HuH-7.5 (cell line): ENCODE data around the gene LRRC37A3.
"Not testable (repeated sequence)": the region's sequence is repeated elsewhere in the genome, so short reads cannot be mapped to it uniquely, and the experiment has no call there.

Experiments
- DNase-seq: peaks from one replicate; pipeline ENCODE4 v3.0.0; 2011; ENCODE audit warnings: low spot score

LRRC37A3 gene

DNA sequence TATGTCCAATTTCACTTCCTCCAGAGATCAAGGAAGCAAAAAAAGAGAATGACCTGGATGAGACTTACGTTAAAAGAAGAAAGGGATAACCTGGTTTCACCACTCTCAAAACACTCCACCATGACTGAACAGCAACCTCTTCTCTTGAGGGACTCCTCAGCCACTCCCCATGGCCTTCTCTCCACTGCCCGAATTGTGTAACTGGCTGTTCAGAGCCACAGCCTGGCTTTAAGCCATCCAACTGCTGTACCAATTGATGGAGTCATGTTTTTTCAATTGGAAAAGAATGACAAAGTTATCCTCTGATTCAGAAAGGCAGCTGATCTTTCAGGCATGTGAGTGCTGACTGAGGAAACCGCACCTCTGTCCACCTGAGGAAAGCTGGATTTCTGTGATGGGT is 85.2 kb downstream of the LRRC37A3 start:
- DNase-seq: not testable (repeated sequence)

DNA sequence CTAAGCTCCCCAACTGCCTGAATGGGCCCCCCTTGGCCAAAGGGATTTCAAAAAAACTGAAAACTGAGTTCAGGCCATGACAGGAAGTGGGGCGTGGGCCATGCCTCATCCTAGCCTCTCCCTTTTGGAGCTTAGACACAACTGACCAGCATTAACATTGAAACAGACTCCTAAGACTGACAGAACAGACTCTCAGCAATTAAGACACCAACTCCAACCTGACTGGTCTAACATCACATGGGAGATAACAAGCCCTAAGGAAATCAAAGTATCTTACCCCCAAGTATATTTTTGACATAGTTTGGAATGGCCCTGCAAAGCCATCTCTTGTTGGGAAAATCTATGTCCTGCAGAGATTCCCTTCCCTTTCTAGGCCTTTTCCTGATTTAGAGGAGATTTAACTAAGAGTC is 88.6 kb downstream of the LRRC37A3 start:
- not testable (repeated sequence) for DNase-seq

DNA sequence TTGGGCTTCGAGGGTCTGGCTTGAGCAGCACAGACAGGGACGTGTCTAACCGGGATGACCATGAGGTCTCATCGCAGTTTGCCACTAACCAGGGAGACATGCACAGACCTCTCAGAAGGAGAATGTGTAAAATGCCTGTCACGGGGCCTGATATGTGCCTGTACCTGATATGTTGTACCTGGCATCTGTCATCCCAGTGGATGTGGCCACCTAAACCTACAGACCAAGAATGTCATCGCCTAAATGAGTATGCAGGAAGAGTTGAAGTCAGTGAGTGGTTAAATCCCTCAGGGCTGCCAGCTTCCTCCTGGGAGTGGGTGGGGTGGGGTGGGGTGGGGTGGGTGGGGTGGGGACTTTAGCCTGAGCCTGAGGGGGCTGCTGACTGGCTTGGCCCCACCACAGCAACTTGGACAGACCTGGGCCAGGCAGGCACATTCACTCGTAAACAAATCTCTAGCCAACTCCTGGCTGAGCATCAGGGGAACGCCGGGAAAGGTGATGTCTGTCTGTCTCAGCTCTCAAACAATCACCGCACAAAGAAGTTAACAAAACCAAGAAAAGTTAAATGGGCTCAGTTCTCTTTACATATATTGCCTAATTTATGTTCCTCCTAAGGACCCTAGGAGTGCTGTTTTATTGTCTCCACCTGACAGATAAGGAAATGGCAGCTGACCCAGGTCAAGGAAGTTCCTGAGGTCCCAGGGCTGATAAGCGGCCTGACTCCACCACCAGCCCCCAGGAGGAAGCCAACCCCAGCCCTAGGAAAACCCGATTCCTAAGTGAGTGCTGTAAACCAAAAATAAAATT is 89.3 kb downstream of the LRRC37A3 start:
- not testable (repeated sequence) for DNase-seq

DNA sequence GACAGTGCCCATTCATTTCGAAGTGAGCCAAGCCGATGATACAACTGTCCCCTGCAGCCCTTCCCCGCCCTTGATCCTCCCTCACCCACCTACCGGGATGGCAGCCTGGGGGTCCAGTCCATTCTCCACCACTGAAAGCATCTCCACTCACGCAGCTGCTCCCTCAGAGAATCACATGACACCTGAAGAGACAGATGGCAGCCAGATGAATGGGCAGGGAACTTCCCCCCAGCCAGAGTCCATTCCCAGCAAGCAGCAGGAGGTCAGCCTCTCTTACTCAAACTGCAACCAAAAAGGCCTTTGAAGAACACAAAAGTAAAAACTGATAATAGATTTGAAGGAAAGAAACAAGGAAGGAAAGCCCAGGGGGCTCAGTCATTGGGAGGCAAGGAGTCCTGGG is 90.2 kb downstream of the LRRC37A3 start:
- not testable (repeated sequence) for DNase-seq

DNA sequence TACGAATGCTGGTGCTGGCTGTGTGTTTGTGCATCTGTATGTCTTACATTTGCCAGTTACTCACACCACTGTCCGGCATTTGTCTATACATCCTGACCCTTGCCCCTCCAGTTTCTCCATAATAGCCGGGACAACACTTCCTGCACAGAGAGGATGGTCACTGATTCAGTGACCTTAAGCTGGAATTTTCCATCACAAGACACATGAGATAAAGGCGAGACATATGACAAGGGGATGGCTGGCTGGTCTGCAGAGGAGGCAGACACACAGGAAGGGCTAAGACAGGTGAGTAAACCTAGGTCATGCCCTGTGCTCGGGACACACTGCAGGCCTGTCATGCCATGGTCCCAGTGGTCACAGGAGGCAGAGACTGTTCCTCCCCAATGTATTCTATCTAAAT is 100.4 kb downstream of the LRRC37A3 start:
- DNase-seq: not testable (repeated sequence)

DNA sequence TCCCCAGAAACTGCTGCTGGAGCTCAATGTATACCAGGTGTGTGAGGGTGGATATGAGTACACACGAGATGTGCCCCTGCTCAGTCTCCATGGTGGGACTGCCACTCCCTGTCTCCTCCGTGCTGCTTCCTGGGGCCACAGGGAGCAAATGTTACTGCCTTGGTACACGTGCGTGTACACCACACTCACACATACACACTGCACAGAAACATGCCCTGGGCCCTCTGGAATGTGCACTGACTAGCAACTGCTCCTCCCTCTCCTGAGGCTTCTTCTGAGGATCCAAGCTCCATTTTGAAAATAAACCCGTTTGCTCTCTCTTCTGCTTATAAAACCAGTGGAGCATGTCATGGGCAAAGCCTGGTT is 103.5 kb downstream of the LRRC37A3 start:
- not testable (repeated sequence) for DNase-seq

DNA sequence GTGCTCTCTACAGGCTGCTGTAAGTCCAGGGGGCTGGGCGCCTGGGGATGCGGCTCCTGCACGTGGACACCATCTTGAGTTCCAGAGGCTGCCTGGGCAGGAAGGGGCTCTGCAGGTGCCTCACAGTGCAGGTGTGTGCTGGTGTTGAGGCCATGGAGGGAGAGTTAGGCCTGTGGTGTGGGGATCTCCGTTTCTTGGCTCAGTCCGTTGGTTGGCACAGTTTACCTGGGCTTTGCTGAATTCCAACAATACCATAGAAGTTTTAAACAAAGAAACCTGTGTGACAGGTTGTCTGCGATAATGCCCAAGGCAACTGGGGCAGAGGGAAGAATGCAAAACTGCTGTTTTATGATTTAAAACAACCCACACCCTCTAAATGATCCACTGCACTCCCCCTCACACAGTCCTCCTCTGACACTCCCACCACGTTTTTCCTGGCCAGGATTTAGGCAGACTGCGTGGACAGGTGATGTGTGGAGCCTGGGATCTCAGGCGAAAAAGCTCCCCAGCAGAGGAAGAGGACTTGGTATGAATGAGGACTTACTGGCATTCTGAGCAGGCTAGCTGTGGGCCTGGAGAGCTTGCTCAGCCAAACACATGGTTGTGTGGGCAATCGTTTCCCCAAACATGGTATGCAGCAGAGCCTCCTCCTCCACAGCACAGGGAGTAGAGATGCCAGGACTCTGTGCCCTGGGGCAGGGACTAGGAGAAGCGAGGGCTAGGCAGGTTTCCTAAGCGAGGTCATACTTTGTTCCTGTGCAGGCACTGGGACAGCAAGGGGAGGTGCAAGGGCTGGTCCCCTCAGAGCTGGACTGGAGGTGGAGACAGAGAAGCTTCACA is 104.1 kb downstream of the LRRC37A3 start:
- not testable (repeated sequence) for DNase-seq

DNA sequence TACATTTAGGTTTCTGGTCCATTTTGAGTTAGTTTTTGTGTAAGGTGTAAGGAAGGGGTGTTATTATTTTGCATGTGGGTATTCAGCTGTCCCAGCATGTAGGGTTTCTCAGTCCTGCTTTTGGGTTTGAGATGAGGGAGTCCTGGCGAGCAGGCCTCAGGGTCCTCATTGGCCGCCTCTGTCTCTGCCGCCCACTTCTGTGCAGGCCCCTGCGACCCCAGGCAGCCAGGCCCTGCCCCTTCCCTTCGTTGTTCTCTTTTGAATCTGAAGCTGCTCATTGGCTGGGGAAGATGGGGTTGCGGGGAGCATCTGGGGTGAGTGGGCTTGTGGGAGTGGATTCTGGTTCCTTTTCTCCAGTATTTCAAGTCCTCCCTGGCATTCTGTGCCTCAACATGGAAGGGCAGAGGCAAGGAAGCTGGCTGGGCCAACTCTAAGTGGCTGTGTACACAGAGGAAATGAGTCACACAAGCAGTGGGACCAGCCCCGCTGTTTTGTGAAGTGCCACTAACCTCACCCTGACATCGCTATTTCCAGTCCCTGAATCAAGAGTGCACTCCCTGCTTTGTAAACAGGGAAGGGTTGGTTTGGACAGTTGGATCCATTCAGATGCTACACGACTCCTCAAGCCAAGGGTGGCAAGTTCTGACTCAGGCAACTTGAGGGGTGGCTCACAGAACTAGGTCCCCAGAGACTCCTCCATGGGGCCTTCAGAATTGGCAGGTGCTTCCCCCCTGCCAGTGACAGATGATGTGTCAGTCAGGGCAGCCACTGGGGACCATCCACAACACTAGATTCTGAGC is 110.9 kb downstream of the LRRC37A3 start:
- DNase-seq: peak; percentile 31
